ENCODE results near the gene CMC1. TPM values are rescaled to one million over a fixed set of nuclear protein-coding genes. Genes with fewer than 3 reads are reported as not detected.

The CMC1 gene
- total RNA-seq, 1 donor from 2014 or later, result 29.5 TPM

Other genes starting within 250 kb of the CMC1 start
- gene ZCWPW2, start 107.1 kb downstream of the CMC1 start, total RNA-seq, result 0.24 TPM in 1 of 2 replicates, not detected in the other
- 43.7 and 44.8 TPM in 2 replicates for gene AZI2, start 107.2 kb downstream of the CMC1 start, total RNA-seq